Stimulated activated CD4-positive, alpha-beta T cell treated with anti-CD3 and anti-CD28 coated beads, TNF-alpha, amount 100 ng/mL, for 1 hour (primary cell): ENCODE results near the gene GNPTG.
"Not testable (repeated sequence)": the region's sequence is repeated elsewhere in the genome, so short reads cannot be mapped to it uniquely, and the experiment has no call there.

Source experiments
- DNase-seq, 3 donors: peaks; one replicate each; pipeline ENCODE4 v3.0.0-alpha.2; 2020; ENCODE audit warnings: low read depth in 3 of 3, low spot score in 1 of 3

GNPTG gene

DNA sequence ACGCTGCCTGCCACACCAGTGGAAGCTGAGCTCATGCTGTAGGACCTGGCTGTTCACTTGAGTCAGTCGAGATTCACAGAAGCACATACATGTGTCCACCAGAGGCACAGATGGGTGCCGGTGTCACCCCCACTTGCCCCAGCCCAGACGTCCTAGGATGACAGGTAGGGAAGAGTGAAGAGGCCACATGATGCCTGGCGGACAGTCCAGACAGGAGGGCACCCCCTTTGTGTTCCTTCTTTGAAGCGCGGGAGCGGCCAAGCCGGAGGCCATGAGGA is 33.5 kb upstream of the GNPTG start:
- no peak for DNase-seq

- DNase-seq: no peak
These were observed 32.7 kb upstream of the GNPTG start for GRCh38 chr16:1319041-1319440.

- no peak for DNase-seq
These were observed 31.6 kb upstream of the GNPTG start for GRCh38 chr16:1320097-1320496.

DNA sequence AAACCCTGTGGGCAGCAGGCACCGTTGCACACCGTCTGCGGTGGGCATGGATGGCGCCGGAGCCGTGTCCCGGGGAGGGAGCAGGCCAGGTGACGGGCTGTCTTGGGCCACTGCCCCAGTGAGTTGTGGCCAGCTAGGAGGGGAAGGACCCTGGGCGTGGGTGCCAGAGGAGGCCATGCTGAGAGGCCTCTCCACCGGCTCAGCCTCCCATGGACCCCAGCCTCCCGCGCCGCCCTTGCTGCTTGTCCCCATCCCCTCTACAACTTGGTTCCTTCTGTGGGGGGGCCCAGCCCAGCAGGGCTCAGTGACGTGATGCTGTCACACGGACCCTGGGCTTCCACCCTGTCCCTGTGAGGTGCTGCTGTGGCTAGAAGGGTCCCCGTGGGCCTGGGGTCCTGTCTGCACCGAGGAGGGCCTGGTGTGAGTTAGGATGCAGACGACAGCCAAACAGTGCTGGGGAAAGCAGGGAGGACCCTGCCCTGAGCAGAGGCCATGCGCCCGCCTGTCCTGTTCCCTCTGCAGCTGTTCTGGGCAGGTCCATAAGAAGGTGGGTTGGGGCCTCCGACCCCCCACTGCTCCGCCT is 31.0 kb upstream of the GNPTG start:
- no peak for DNase-seq

- DNase-seq: no peak
These were observed 29.3 kb upstream of the GNPTG start for GRCh38 chr16:1322407-1322806.

GRCh38 chr16:1323296-1324239 is 28.2 kb upstream of the GNPTG start:
- DNase-seq: no peak

GRCh38 chr16:1324286-1324826 is 27.4 kb upstream of the GNPTG start:
- DNase-seq: no peak

DNA sequence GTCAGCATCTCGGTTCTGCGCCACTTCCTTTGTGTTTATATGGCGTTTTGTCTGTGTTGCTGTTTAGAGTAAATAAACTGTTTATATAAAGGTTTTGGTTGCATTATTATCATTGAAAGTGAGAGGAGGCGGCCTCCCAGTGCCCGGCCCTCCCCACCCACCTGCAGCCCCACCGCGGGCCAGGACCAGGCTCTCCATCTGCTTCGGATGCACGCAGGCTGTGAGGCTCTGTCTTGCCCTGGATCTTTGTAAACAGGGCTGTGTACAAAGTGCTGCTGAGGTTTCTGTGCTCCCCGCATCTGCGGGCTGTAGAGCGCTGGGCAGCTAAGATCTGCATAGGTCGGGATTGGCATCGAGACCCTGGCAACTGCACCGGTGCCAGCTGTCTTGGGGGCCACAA is 26.5 kb upstream of the GNPTG start:
- no peak for DNase-seq

DNA sequence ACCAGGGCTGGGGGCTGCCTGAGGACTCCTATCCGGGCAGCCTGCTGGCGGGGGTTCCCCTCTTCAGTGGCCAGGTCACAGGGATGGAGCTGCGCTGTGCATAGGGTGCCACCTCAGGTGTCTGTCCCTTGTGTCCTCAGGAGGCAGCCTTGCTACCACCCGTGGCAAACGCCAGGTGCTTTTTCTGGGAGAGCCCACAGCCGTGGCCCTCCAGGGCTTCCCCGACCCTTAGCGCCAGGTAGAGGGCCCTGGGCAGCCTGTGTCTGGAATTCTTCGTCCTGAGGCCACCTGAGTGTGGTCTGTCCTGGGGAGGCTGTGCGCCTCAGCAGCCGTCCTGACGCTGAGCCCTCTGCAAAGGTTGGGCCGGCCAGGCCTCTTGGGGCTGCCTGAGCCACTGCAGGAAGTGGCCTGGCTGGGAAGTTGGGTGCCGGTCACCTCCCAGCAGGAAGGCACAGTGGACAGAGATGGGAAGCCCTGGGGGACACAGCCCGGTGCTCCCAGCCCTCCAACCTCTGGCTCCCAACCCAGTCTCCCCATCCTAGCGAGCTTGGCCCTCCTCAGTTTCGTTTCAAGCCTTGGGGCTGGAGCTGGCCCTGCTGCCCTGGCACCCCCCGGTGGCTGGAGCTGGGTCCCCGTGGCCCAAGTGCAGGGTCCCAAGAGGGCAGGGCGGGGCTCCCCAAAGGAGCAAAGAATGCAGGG is 25.9 kb upstream of the GNPTG start:
- no peak for DNase-seq

- DNase-seq: no peak
These were observed 25.3 kb upstream of the GNPTG start for GRCh38 chr16:1326391-1326790.

DNA sequence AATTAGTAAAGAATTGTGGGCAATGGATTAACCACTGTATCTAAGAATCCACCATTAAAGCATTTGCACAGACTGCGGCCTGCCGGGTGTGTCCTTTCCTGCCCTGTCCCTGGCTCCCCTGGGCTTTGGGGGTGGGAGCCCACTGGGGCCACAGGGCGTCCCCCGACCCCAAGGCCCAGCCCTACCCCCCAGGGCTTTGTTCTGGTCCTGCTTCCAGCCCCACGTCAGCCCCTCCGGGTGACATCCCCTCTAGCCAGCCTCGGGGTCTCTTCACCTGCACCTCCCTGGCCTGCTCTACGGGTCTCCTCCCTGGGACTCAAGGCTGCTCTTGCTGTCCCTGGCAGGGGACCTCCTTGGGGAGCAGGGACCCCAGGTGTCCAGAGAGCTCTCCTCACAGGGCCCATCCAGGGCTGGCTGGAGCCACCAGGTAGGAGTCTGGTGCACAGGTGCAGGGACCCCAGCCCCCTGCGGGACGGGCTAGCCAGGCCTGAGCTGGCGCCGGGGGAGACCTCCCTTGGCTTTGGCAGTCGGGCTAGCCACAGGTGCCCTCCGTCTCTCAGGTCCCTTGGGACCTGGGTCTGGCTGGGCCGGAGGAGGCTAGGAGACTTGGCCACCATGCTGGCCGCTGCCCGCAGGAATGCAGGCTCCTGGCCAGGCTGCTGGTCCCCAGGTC is 24.6 kb upstream of the GNPTG start:
- DNase-seq: no peak

- no peak for DNase-seq
These were observed 24.1 kb upstream of the GNPTG start for GRCh38 chr16:1327619-1327947.

- DNase-seq: not testable (repeated sequence)
These were observed 23.6 kb upstream of the GNPTG start for GRCh38 chr16:1328136-1328535.

DNA sequence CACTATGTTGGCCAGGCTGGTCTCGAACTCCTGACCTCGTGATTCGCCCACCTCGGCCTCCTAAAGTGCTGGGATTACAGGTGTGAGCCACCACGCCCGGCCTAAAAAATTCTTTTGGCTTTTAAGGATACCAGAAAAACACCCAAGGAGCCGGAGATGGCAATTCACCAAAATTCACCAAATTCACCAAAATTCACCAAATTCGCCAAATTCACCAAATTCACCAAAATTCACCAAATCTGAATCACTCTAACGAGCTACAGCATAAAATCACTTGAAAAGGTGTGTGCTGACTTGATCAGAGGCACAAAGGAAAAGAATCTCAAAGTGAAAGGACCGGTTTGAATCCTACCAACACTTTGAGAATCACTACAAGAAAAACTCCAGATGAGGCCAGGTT is 22.8 kb upstream of the GNPTG start:
- DNase-seq: not testable (repeated sequence)

DNA sequence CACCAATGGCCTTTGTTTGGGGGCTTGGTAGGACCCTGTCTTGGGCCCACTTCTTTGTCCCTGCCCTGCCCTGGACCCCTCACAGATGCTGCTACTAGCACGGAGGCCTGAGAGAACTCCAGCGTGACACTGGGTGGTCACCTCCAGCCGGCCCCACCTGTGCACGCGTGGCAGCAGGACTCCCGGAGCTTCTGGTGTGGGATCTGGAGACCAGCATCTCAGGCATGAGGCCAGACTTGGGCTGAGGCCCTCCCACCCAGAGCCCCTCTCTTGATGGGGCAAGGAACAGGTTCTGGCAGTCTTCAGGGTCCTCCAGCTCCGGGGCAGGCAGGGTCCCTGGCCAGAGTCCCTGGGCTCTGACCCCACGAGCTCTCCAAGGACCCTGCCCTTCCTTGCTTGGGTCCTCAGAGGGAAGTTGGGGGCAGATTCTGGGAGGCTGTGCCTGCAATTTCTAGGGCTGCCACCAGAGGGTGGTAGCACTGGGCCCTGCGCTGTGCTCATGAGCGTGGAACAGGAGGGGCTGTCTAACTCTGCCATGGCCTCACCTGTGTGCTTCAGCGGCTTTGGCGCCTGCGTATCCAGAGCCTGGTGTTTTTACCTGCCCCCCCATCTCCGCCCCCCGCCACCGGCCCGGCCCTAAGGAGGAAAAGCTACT is 21.3 kb upstream of the GNPTG start:
- DNase-seq: no peak

DNA sequence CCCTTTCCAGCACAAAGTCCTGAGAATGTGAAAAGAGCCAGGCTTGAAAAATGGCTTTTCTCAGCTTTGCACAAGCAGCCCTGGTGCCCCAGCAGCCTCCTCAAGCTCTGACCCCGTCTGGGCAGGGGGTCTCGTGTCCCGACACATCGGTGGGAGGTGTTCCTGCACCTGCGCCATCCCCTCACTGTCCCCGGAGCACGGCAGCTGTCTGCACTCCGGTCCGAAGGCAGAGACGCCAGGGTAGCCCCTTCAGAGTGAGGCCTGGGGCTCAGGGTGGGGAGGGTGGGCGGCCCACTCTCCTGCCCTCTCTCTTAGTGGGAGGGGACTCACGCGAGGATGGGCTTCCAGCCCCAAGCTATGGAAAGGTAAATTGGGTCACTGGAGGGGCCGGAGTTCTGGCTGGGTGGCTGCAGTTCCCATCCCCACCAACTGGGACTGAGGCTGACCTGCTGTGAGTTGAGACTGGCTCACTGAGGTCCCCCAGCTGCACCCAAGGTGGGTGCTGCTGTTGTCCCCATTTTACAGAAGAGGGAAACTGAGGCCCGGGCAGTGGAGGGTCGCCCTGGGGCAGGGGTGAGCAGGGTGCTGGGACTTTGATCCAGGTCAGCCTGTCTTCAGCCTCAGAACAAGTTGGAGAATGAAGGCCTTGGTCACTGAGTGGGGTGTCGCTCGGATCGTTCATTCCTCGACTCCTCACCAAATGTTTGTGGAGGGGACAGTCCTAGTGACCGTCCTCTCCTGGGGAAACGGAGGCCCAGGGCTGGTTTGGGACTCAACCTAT is 20.6 kb upstream of the GNPTG start:
- no peak for DNase-seq

GRCh38 chr16:1331712-1332617 is 19.8 kb upstream of the GNPTG start:
- no peak for DNase-seq

GRCh38 chr16:1332618-1333148 is 19.0 kb upstream of the GNPTG start:
- DNase-seq: no peak
